ENCODE results near the gene CORO6. TPM values are rescaled to one million over a fixed set of nuclear protein-coding genes. Genes with fewer than 3 reads are reported as not detected.

CORO6 gene
- total and polyA plus RNA-seq, 2 of the 13 experiments (the other 11 are each of a cell fraction or from before 2014, with no cell fraction given) = 0.42 to 0.82 TPM

- peak; percentile 72; the same call in 1 of the 2 replicates for TF ChIP-seq TFE3 (CRISPR knock-in tag; IDR thresholded peaks at IDR 0.05)
- peak; percentile 74 for TF ChIP-seq E2F5 (CRISPR knock-in tag; conservative IDR thresholded peaks at IDR 0.05)
- no peak for TF ChIP-seq ZNF138 (CRISPR knock-in tag; IDR thresholded peaks at IDR 0.05; ENCODE audit: low read depth)
- TF ChIP-seq, protein P1, sequence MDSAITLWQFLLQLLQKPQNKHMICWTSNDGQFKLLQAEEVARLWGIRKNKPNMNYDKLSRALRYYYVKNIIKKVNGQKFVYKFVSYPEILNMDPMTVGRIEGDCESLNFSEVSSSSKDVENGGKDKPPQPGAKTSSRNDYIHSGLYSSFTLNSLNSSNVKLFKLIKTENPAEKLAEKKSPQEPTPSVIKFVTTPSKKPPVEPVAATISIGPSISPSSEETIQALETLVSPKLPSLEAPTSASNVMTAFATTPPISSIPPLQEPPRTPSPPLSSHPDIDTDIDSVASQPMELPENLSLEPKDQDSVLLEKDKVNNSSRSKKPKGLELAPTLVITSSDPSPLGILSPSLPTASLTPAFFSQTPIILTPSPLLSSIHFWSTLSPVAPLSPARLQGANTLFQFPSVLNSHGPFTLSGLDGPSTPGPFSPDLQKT (CRISPR knock-in tag; IDR thresholded peaks at IDR 0.05; ENCODE audit: borderline replicate concordance) = no peak
- no peak for TF ChIP-seq ZNF564 (CRISPR knock-in tag; IDR thresholded peaks at IDR 0.05)
- TF ChIP-seq HNRNPLL (IDR thresholded peaks at IDR 0.05; ENCODE audit: low read depth, low read length, poor library complexity, severe bottlenecking) = peak; percentile 16
- TF ChIP-seq ZNF569 (CRISPR knock-in tag; IDR thresholded peaks at IDR 0.05; ENCODE audit: borderline replicate concordance) = no peak
- TF ChIP-seq SYNCRIP (IDR thresholded peaks at IDR 0.05; ENCODE audit: insufficient read depth, low read depth, low read length) = no peak
- no peak for TF ChIP-seq ZNF607 (CRISPR knock-in tag; IDR thresholded peaks at IDR 0.05; ENCODE audit: borderline replicate concordance)
- TF ChIP-seq KLF13 (CRISPR knock-in tag; IDR thresholded peaks at IDR 0.05) = no peak
- no peak for TF ChIP-seq TBX3 (IDR thresholded peaks at IDR 0.05; ENCODE audit: borderline replicate concordance)
- TF ChIP-seq PLRG1 (conservative IDR thresholded peaks at IDR 0.05) = no peak
- no peak for TF ChIP-seq TARDBP (CRISPR knock-in tag; IDR thresholded peaks at IDR 0.05)
- TF ChIP-seq BRCA1 (CRISPR knock-in tag; IDR thresholded peaks at IDR 0.05) = no peak
- TF ChIP-seq ATF4 (CRISPR knock-in tag; IDR thresholded peaks at IDR 0.05) = 0 out of 4 replicates have a peak, but pooled peaks of 1 of the 2 experiments have one; percentile 12
- TF ChIP-seq, protein P2, sequence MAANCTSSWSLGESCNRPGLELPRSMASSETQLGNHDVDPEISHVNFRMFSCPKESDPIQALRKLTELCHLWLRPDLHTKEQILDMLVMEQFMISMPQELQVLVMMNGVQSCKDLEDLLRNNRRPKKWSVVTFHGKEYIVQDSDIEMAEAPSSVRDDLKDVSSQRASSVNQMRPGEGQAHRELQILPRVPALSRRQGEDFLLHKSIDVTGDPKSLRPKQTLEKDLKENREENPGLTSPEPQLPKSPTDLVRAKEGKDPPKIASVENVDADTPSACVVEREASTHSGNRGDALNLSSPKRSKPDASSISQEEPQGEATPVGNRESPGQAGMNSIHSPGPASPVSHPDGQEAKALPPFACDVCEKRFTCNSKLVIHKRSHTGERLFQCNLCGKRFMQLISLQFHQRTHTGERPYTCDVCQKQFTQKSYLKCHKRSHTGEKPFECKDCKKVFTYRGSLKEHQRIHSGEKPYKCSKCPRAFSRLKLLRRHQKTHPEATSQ (CRISPR knock-in tag; IDR thresholded peaks at IDR 0.05; ENCODE audit: borderline replicate concordance) = no peak
- peak; percentile 24; the same call in 1 of the 2 replicates for TF ChIP-seq GATAD2A (CRISPR knock-in tag; IDR thresholded peaks at IDR 0.05)
- no peak for TF ChIP-seq ZNF235 (CRISPR knock-in tag; IDR thresholded peaks at IDR 0.05; ENCODE audit: borderline replicate concordance)
- peak; percentile 36 for TF ChIP-seq PHF8 (CRISPR knock-in tag; IDR thresholded peaks at IDR 0.05)
- 0 out of 2 replicates have a peak, but pooled peaks have one; percentile 55 for TF ChIP-seq ZNF274 (CRISPR knock-in tag; IDR thresholded peaks at IDR 0.05)
- no peak for TF ChIP-seq RFX5 (IDR thresholded peaks at IDR 0.05; ENCODE audit: low read depth, low read length)
- TF ChIP-seq, protein P3, sequence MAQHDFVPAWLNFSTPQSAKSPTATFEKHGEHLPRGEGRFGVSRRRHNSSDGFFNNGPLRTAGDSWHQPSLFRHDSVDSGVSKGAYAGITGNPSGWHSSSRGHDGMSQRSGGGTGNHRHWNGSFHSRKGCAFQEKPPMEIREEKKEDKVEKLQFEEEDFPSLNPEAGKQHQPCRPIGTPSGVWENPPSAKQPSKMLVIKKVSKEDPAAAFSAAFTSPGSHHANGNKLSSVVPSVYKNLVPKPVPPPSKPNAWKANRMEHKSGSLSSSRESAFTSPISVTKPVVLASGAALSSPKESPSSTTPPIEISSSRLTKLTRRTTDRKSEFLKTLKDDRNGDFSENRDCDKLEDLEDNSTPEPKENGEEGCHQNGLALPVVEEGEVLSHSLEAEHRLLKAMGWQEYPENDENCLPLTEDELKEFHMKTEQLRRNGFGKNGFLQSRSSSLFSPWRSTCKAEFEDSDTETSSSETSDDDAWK (CRISPR knock-in tag; IDR thresholded peaks at IDR 0.05) = no peak
These were observed 28.9 kb downstream of the CORO6 start (continued) for GRCh38 chr17:29593591-29594518.
